Neural progenitor cell (in vitro differentiated cells): ENCODE data around the gene PHKA2. TPM values are rescaled to one million over a fixed set of nuclear protein-coding genes. Genes with fewer than 3 reads are reported as not detected.

ENCODE experiments used
- DNase-seq: peaks from one replicate; pipeline ENCODE4 v3.0.0-alpha.2; 2016; ENCODE audit warnings: low spot score
- H2AFZ ChIP-seq: fragments of 200-600 bp; sonication (generic); replicated peaks from 2 replicates; pipeline ENCODE4 v1.6.1; 2016; ENCODE audit warnings: antibody characterized with exemption
- H3F3A ChIP-seq: fragments of 200-600 bp; sonication (generic); 2 replicates; pipeline ENCODE4 v1.6.1; 2016; ENCODE audit warnings: antibody characterized with exemption, low read depth
- H3K27ac ChIP-seq: fragments of 200-600 bp; sonication (generic); 2 replicates; pipeline ENCODE4 v1.5.1; 2016; ENCODE audit warnings: mild to moderate bottlenecking
- H3K27me3 ChIP-seq: fragments of 200-600 bp; sonication (generic); 2 replicates; pipeline ENCODE4 v1.6.1; 2016; ENCODE audit warnings: mild to moderate bottlenecking, moderate library complexity
- H3K36me3 ChIP-seq: fragments of 200-600 bp; sonication (generic); 2 replicates; pipeline ENCODE4 v1.5.1; 2016
- H3K4me1 ChIP-seq: fragments of 200-600 bp; sonication (generic); 2 replicates; pipeline ENCODE4 v1.6.1; 2016; ENCODE audit warnings: mixed run types
- H3K4me2 ChIP-seq: fragments of 200-600 bp; sonication (generic); 2 replicates; pipeline ENCODE4 v1.6.1; 2016
- H3K4me3 ChIP-seq: fragments of 200-600 bp; sonication (generic); 2 replicates; pipeline ENCODE4 v1.5.1; 2016
- H3K79me2 ChIP-seq: fragments of 200-600 bp; sonication (generic); 2 replicates; pipeline ENCODE4 v1.6.1; 2016; ENCODE audit warnings: low read depth
- H3K9ac ChIP-seq: fragments of 200-600 bp; sonication (generic); 2 replicates; pipeline ENCODE4 v1.6.1; 2016
- H3K9me3 ChIP-seq: fragments of 200-600 bp; sonication (generic); 2 replicates; pipeline ENCODE4 v1.5.1; 2016; ENCODE audit warnings: low read depth
- H4K20me1 ChIP-seq: fragments of 200-600 bp; sonication (generic); 2 replicates; pipeline ENCODE4 v1.6.1; 2016; ENCODE audit warnings: low read depth
- H3K27ac Mint-ChIP-seq: 3 replicates; pipeline ENCODE4 v1.8.0; 2021; ENCODE audit warnings: mixed read lengths
- H3K27me3 Mint-ChIP-seq: 2 replicates; pipeline ENCODE4 v1.8.0; 2022; ENCODE audit warnings: low read depth, mild to moderate bottlenecking, inconsistent platforms, moderate library complexity, mixed read lengths; ENCODE audit not compliant: insufficient read depth
- H3K36me3 Mint-ChIP-seq: 3 replicates; pipeline ENCODE4 v1.8.0; 2021; ENCODE audit warnings: mixed read lengths
- H3K4me1 Mint-ChIP-seq: 3 replicates; pipeline ENCODE4 v1.8.0; 2021; ENCODE audit warnings: mixed read lengths
- H3K4me3 Mint-ChIP-seq: 3 replicates; pipeline ENCODE4 v1.8.0; 2021; ENCODE audit warnings: mild to moderate bottlenecking, moderate library complexity, mixed read lengths
- H3K9me3 Mint-ChIP-seq: 3 replicates; pipeline ENCODE4 v1.8.0; 2020; ENCODE audit warnings: mixed read lengths
- EZH2 ChIP-seq: fragments of 200-600 bp; sonication (generic); IDR thresholded peaks from 2 replicates; pipeline ENCODE4 v1.6.1; 2017; ENCODE audit warnings: antibody characterized with exemption, mild to moderate bottlenecking, moderate library complexity
- EZH2phosphoT487 ChIP-seq: fragments of 200-600 bp; sonication (generic); IDR thresholded peaks from 2 replicates; pipeline ENCODE4 v1.6.1; 2017; ENCODE audit warnings: antibody characterized with exemption
- total RNA-seq: library from RNA; depleted of rRNA; stranded (reverse); fragments of >200 nt; gene quantifications from 2 replicates; pipeline ENCODE4 v1.2.3, GENCODE V29; 2015; ENCODE audit warnings: low replicate concordance
- TF ChIP-seq, protein P1 (sequence below): fragments of 200-600 bp; sonication (generic); IDR thresholded peaks from 2 replicates; pipeline ENCODE4 v1.5.1; 2017; ENCODE audit warnings: antibody characterized with exemption, mild to moderate bottlenecking

The PHKA2 gene
- total RNA-seq, 1 donor from 2014 or later, result 18.2 TPM

DNA sequence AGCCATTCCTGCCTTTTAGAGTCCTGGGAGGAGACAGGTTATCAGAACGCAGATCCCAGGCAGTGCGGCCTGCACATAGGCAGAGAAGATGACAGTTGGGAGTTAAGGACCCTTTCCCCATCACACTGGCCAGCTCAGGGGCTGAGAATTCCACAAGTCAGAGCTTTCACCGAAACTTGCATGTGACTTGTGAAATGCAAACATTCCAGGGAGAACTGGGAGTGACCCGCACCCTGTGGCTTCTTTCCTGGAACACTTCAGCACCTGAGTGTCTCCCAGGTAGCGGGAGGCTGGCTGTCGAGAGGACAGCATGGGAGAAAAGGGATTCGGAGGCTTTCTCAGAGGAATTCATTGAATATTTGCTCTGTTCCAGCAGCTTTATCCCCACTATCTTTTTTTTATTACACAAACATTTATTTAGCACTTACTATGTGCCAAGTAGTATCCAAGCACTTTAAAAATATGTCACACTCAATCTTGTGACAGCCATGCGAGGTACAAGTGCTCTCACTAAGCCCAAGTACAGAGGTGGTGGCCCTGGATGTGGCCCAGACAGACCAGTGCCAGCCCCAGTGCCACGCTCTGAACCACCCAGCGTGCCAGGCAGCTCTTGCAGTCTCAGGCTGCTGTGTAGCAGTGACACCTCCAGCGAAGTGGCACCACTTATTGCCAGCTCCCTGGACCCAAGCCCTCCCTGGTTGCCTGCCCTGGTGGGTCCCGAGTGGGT is 100.5 kb downstream of the PHKA2 start:
- Histone ChIP-seq H3K27me3 (peaks cover 17% of the 10 kb centered on the region), H2AFZ (no peak overlapping the region), H3K4me1 (no peaks in the 10 kb centered on the region), H3F3A (no peaks in the 10 kb centered on the region), H4K20me1 (no peaks in the 10 kb centered on the region), H3K36me3 (no peaks in the 10 kb centered on the region), H3K79me2 (no peaks in the 10 kb centered on the region), H3K9me3 (no peaks in the 10 kb centered on the region), H3K27ac (no peak overlapping the region), H3K4me3 (no peak overlapping the region), H3K9ac (no peak overlapping the region), H3K4me2 (no peak overlapping the region)
- H3K9me3 Mint-ChIP-seq, result peaks cover 17% of the 10 kb centered on the region
- DNase-seq, result no peak
- H3K4me3 Mint-ChIP-seq, result no peak overlapping the region
- no peak overlapping the region for H3K27ac Mint-ChIP-seq
- H3K4me1 Mint-ChIP-seq, result peaks cover 12% of the 10 kb centered on the region
- H3K36me3 Mint-ChIP-seq, result no peaks in the 10 kb centered on the region
- TF ChIP-seq EZH2phosphoT487 (no peak), EZH2 (no peak)
- TF ChIP-seq, protein P1, sequence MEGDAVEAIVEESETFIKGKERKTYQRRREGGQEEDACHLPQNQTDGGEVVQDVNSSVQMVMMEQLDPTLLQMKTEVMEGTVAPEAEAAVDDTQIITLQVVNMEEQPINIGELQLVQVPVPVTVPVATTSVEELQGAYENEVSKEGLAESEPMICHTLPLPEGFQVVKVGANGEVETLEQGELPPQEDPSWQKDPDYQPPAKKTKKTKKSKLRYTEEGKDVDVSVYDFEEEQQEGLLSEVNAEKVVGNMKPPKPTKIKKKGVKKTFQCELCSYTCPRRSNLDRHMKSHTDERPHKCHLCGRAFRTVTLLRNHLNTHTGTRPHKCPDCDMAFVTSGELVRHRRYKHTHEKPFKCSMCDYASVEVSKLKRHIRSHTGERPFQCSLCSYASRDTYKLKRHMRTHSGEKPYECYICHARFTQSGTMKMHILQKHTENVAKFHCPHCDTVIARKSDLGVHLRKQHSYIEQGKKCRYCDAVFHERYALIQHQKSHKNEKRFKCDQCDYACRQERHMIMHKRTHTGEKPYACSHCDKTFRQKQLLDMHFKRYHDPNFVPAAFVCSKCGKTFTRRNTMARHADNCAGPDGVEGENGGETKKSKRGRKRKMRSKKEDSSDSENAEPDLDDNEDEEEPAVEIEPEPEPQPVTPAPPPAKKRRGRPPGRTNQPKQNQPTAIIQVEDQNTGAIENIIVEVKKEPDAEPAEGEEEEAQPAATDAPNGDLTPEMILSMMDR, result no peak
- peaks cover 15% of the 10 kb centered on the region for H3K27me3 Mint-ChIP-seq

DNA sequence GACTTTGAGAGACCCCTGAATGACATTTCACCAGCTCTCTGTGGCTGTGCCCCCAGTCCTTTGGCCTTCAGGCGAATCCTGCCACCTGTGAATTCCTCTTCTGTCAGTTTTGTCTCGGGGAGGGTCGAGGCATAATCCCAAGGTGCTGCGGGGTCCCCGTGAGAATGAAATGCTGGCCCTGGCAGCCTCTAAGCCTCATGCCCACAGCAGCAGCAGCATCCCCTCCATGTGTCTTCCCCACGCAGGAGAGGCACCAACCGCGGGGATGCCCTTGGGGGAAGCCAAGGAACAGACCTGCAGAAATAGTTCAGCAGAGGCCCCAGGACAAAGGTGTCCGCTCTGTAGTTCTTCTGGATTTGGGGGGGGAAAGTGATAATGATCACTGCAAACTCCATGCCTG is 104.8 kb downstream of the PHKA2 start:
- Histone ChIP-seq H4K20me1 (no peaks in the 10 kb centered on the region), H3K4me2 (no peak overlapping the region), H3K36me3 (no peaks in the 10 kb centered on the region), H3K27ac (no peak overlapping the region), H3F3A (no peaks in the 10 kb centered on the region), H3K9ac (no peak overlapping the region), H3K9me3 (no peaks in the 10 kb centered on the region), H3K79me2 (no peaks in the 10 kb centered on the region), H3K4me1 (no peaks in the 10 kb centered on the region), H2AFZ (no peak overlapping the region), H3K4me3 (no peak overlapping the region), H3K27me3 (no peaks in the 10 kb centered on the region)
- Mint-ChIP-seq H3K9me3 (peaks cover 16% of the 10 kb centered on the region), H3K4me3 (no peak overlapping the region), H3K36me3 (no peaks in the 10 kb centered on the region), H3K27ac (no peak overlapping the region), H3K27me3 (no peaks in the 10 kb centered on the region), H3K4me1 (no peaks in the 10 kb centered on the region)
- no peak for TF ChIP-seq EZH2
- no peak for TF ChIP-seq EZH2phosphoT487
- TF ChIP-seq, protein P1, result no peak
- DNase-seq, result no peak

DNA sequence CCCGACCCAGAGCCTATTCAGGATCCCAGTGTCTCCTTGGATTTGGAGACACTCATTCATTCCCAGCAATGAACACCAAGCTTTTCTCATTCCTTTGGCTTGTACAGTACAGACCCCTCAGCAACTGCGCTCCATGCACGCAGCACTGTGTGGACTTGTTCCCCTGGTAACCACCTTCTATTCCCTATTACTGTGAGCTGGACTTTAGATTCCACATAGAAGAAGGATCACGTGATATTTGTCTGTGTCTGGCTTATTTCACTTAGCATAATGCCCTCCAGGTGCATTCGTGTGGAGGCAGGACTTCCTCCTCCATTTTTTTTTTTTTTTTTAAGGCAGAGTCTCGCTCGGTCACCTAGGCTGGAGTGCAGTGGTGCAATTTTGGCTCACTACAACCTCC is 106.4 kb downstream of the PHKA2 start:
- Mint-ChIP-seq H3K36me3 (no peaks in the 10 kb centered on the region), H3K27ac (no peak overlapping the region), H3K27me3 (peaks cover 2% of the 10 kb centered on the region), H3K9me3 (peaks cover 17% of the 10 kb centered on the region), H3K4me1 (no peaks in the 10 kb centered on the region), H3K4me3 (no peak overlapping the region)
- Histone ChIP-seq H3K9me3 (no peaks in the 10 kb centered on the region), H3F3A (no peaks in the 10 kb centered on the region), H3K4me1 (no peaks in the 10 kb centered on the region), H2AFZ (no peak overlapping the region), H3K9ac (no peak overlapping the region), H3K27ac (no peak overlapping the region), H3K36me3 (no peaks in the 10 kb centered on the region), H3K4me3 (no peak overlapping the region), H3K79me2 (no peaks in the 10 kb centered on the region), H3K4me2 (no peak overlapping the region), H4K20me1 (no peaks in the 10 kb centered on the region), H3K27me3 (no peaks in the 10 kb centered on the region)
- no peak for DNase-seq
- TF ChIP-seq EZH2phosphoT487 (no peak), EZH2 (no peak)
- TF ChIP-seq, protein P1, result no peak
